ENCODE data around the gene GMEB1.

GMEB1 gene

DNA sequence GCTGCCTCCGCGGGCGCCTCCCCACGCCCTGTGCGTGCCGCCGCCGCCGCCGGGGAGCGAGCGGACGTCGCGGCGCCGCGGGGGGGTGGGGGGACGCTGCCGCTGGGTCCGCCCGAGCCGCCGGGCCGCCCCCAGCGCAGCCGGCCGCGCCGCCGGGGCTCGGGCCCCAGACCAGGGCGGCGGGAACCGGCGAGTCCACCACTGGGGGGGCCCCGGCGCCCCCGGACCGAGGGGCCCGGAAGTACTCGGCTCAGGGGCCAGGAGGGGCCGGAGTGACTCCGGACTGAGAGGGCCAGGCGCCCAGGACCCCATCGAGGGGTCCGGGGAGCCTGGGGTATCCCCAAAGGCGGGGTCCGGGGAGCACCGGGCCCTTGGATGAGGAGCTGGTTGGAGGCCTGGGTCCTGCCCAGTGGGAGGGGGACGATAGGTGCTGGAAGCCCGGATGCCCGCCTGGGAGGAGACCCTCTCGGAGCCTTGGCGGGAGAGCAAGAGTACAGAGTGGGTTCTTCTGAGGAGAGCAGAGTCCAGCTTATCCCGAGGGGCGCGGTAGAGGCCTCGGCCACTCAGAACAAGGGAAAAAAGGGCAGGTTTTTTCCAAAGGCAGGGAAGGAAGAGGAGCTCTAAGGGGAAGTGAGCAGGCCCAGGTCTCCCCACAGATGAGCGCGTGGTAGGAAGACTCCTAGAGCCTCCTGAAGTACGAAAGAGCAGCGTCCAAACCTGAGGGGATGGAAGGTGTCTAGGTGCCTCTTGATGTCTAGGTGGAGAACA lies 556 bp downstream of the GMEB1 start:
- TF ChIP-seq GATA3 (IDR thresholded peaks at IDR 0.05; ENCODE audit: low read depth, low read length) (no peak), GATA2 (IDR thresholded peaks at IDR 0.05; ENCODE audit: low read depth, low read length) (no peak)

DNA sequence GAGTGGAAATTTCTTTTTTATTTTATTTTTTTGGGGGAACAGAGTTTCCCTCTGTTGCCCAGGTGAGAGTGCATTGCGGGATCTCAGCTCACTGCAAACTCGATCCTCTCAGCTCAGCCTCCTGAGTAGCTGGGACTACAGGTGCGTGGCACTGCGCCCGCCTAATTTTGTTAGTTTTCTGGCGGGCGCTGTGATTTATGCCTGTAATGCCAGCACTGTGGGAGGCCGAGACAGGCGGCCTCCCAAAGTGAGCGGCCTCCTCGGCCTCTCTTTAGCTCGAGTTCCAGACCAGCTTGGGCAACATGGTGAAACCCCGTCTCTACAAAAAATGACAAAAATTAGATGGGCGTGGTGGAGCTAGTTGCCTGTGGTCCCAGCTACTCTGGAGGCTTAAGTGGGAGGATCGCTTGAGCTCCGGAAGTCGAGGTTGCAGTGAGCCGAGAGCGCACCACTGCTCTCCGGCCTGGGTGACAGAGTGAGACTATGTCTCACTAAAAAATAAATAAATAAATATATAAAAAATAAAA lies 2.7 kb downstream of the GMEB1 start:
- TF ChIP-seq GATA2 (IDR thresholded peaks at IDR 0.05; ENCODE audit: low read depth, low read length) (no peak), GATA3 (IDR thresholded peaks at IDR 0.05; ENCODE audit: low read depth, low read length) (no peak)

DNA sequence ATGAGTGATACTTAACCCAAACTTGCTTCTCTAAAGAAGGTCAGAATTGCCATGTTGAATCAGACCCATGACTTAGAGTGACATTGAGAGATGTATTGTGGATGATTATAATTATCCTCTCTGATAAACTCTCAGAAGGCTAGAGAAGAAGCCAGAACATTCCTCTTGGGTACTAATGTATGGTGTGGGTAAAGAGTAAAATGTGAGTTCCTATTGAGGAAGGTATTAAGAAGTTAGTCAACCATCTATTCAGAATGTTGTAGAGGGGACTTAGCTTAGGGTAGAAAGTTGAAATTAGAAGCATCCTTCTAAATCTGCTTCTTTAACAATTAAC lies 7.3 kb downstream of the GMEB1 start:
- TF ChIP-seq GATA2 (IDR thresholded peaks at IDR 0.05; ENCODE audit: low read depth, low read length) (no peak), GATA3 (IDR thresholded peaks at IDR 0.05; ENCODE audit: low read depth, low read length) (no peak)

DNA sequence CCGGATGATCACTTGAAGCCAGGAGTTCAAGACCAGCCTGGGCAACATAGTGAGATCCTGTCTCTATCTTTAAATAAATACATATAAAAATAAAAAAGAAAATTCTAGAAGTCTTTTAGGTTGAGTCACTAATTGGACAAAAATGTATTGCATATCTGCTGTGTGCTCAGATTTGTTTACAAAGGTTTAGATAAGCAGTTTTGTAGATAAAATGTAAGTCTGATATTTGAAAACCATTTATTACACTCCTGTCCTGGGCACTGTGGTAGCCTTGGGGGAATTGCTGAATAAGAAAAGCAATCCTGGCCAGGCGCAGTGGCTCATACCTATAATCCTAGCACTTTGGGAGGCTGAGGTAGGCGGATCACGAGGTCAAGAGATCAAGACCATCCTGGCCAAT lies 11.6 kb downstream of the GMEB1 start:
- TF ChIP-seq GATA3 (IDR thresholded peaks at IDR 0.05; ENCODE audit: low read depth, low read length): no peak

DNA sequence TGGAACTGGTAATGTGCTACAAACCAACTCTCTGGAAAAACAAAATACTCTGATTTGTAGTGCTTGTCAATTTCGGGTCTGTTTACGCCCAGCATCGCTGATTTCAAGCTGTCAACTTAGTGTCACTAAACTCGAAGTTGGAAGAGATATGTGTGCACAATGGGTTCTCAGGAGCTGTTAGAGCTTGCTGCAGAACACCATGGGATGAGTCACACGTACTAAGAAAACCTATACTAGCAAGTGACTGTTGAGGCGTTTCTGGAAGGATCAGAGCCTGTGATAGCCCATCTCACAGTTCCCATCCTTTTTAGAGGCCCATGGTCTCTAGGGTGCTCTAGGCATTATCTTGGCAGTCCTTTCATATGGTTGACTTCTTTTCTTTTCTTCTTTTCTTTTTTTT lies 14.3 kb downstream of the GMEB1 start:
- TF ChIP-seq GATA3 (IDR thresholded peaks at IDR 0.05; ENCODE audit: low read depth, low read length) (no peak), GATA2 (IDR thresholded peaks at IDR 0.05; ENCODE audit: low read depth, low read length) (no peak)

DNA sequence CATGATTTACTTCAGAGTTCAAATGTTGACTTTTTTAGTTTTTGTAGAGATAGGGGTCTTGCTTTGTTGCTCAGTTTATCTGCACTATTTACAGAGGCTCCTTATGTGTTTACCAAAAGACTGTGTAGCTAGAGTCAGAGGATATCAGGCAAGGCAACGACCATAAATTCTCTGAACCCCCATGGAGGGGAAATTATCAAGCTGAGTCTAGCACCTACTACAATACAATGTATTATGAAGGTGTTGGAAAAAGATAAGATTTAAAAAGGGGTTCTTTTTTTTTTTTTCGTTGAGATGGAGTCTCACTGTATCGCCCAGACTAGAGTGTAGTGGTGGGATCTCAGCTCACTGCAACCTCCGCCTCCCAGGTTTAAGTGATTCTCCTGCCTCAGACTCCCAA lies 16.4 kb downstream of the GMEB1 start:
- TF ChIP-seq GATA2 (IDR thresholded peaks at IDR 0.05; ENCODE audit: low read depth, low read length) (no peak), GATA3 (IDR thresholded peaks at IDR 0.05; ENCODE audit: low read depth, low read length) (no peak)

DNA sequence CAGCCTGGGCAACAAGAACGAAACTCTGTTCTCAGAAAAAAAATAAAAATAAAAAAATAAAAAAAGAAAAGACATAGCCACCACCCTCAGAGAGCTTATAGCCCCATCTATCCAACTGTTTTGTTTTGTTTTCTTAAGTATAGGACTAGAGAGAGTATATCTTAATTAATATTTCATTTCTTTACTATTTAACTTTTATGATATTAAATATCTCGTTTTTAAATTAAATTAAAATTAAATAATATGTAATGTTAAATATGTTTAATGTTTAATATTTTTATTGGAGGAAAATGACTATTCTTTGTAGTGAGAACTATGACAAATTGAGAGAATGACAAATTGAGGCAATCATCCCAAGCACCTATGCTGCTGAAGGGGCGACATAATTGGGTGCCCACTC lies 35.0 kb downstream of the GMEB1 start:
- TF ChIP-seq GATA3 (IDR thresholded peaks at IDR 0.05; ENCODE audit: low read depth, low read length) (no peak), GATA2 (IDR thresholded peaks at IDR 0.05; ENCODE audit: low read depth, low read length) (no peak)

DNA sequence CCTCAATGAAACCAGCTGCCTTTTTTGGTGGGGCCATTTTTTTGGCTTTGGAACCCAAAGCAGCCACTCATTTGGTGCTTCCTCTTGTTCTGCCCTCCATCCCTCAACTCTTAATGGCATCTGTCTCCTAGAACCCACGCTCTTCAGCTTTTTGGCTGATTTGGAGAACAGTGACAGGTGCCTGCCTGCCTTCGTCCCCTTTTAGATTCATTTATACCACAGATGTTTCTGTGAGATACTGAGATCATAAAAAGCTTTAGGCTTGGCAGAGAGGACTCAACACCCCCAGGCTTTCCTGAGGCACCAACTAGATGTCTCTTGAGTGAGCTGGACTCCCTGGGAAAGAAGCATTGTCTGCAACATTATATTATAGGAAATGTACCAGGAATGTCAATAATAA lies 47.8 kb downstream of the GMEB1 start:
- TF ChIP-seq GATA2 (IDR thresholded peaks at IDR 0.05; ENCODE audit: low read depth, low read length): no peak
- no peak for TF ChIP-seq GATA3 (IDR thresholded peaks at IDR 0.05; ENCODE audit: low read depth, low read length)

DNA sequence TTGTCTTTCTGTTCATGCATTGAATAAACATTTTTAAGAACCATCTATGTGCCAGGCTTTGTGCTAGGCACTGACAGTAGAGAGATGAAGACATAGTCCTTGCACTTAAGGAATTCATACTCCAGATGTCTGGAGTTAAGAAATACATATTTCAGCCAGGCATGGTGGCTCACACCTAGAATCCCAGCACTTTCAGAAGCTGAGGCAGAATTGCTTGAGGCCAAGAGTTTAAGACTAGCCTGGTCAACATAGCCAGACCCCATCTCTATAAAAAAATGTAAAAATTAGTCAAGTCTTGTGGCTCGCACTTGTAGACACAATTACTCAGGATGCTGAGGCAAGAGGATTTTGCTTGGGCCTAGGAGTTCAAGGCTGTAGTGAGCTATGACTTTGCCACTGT lies 49.6 kb downstream of the GMEB1 start:
- TF ChIP-seq GATA2 (IDR thresholded peaks at IDR 0.05; ENCODE audit: low read depth, low read length) (no peak), GATA3 (IDR thresholded peaks at IDR 0.05; ENCODE audit: low read depth, low read length) (no peak)

DNA sequence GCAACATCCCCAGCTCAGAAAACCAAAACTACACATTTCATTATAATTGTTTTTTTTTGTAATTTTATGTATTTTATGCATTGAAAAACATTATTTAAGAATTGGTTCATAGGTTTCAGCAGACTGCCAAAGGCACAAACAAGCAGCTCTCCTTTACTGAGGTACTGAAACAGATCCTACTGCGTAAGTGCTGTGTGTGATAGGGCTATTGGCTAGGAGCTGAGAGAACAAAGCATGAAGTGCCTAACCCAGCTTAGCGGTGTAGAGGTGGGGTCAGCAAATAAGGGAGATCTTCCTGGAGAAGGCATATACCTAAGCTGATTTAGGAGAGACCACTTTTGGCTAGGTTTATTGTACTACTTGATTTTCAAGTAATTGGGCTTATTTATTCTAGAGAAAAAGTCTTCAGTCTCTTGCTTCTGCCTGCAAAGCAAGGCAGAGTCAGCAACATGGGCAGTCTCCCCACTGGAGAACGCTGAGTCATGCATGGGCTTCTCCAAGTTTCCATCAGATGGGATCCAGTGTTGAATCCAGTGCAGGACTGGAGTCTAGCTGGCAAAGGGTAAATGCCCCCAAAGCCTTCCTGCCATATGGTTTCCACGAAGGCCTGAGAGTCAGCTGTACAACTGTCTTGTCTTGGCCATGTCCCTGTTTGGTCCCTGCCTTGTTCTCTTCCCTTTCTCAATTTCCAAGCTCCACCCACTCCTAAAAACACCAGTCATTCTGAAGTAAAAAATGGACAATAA lies 50.2 kb downstream of the GMEB1 start:
- TF ChIP-seq GATA2 (IDR thresholded peaks at IDR 0.05; ENCODE audit: low read depth, low read length) (no peak), GATA3 (IDR thresholded peaks at IDR 0.05; ENCODE audit: low read depth, low read length) (no peak)

DNA sequence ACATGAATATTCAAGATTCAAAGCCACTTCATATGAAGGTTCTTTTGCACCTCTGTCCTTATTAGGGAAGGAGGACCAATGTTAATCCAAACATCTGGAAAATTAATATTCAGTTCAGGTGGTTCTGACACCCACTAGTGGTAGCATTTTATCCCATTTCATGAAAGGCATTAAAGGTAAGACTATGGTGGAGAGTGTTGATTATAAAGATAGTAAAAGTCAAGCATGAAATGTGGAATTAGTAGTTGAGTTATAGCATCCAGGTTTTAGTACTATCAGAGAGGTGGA lies 50.7 kb downstream of the GMEB1 start:
- TF ChIP-seq GATA3 (IDR thresholded peaks at IDR 0.05; ENCODE audit: low read depth, low read length): no peak
- no peak for TF ChIP-seq GATA2 (IDR thresholded peaks at IDR 0.05; ENCODE audit: low read depth, low read length)

DNA sequence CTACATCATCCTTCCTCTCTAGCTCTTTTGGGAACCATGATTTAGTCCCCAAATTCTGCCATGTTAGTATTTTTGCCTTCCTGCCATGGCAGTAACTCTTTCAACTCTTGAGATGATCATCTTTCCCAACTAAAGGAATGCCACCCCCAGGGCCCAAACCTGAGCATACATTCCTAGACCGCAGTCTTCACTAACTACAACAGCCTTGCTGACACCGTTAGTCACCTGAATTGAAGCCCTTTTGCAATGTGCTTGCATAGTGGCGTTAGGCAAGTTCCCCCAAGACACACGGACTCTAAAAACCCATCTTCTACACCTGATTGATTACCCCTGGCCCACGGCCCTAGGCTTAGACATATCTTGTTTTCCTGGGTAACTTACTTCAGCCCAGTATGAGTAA lies 51.8 kb downstream of the GMEB1 start:
- TF ChIP-seq GATA2 (IDR thresholded peaks at IDR 0.05; ENCODE audit: low read depth, low read length) (no peak), GATA3 (IDR thresholded peaks at IDR 0.05; ENCODE audit: low read depth, low read length) (no peak)

DNA sequence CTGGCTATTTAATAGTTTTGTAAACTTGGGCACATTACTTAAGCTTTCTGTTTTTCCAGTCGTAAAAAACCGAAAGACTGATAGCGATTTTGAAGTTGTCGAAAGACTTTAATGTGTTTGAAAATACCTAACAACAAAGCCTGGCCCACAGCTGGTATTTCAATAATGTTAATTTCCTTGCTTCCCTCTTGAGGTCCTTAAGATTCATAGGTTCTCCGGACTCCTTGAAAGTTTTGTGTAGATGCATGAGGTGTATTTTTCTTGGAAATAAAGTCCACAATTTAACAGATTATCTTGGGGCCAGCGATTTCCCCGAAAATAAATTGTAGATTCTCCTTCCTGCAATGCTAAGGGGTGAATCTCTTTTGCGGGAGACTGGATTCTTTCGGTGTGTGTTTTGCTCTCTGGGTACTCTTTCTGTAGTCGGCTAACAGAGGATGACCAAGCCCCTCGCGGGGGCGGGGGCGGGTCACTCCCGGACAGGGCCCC lies 67.4 kb downstream of the GMEB1 start:
- TF ChIP-seq GATA2 (IDR thresholded peaks at IDR 0.05; ENCODE audit: low read depth, low read length) (no peak), GATA3 (IDR thresholded peaks at IDR 0.05; ENCODE audit: low read depth, low read length) (no peak)

DNA sequence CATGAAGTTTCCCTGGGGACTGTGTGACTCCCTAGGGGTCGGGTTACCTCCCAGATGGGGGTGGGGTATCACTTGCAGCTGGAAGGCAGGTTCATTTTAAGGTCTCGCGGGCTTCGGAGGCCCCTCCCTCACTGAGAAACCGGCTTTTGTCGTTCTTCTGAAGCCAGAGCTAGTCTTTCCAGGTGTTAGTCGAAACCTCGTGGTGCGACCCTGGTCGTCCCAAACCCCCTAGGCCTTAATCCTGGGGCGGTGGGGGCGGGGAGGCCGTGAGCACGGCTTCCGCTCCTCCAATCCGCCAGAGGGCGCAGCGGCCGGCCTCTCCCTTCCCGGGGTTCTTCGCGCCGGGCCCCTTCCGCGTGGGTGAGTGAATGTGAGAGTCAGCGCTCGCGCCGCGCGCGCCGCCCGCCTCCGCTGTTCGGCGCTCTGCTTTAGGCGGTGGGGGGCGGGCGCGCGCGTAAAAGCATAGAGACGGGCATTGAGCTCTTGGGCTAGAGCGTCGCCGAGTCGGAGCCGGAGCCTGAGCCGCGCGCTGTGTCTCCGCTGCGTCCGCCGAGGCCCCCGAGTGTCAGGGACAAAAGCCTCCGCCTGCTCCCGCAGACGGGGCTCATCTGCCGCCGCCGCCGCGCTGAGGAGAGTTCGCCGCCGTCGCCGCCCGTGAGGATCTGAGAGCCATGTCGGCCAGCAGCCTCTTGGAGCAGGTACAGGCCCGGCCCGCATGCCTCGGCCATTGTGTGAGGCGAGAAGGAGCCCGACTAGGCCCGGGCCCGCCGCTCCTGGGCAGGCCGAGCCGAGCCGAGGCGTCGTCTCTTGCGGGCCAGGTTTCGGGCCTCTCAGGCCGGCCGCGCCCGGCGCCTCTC lies 68.1 kb downstream of the GMEB1 start, which contains the start of gene YTHDF2:
Gene YTHDF2, plus strand, starts transcription at position 491 of the 857 bp plus-strand sequence. Its CDS starts 181 bp downstream, at position 672.
- TF ChIP-seq GATA3 (IDR thresholded peaks at IDR 0.05; ENCODE audit: low read depth, low read length): no peak
- no peak for TF ChIP-seq GATA2 (IDR thresholded peaks at IDR 0.05; ENCODE audit: low read depth, low read length)

All from SH-SY5Y (cell line).